ENCODE results near the gene ENTPD8.

DNA sequence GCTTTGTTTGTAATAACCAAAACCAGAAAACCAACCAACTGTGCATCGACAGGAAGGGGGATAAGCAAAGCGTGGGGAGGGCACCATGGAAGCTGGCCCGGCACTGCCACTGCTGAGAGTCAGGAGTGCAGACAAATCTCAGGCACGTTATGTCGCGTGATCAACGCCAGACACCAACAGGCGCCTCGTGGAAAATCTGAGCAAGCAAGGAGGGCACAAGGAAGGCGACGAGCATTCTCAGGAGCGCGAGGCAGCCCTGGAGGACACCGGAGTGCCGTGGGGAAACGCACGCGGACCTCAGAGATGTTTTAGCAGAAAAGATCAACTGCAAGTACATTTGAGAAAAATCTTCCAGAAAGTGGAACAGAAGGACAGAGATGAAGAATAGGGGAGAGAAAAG lies 33.1 kb upstream of the ENTPD8 start:
- TF ChIP-seq, protein P1, sequence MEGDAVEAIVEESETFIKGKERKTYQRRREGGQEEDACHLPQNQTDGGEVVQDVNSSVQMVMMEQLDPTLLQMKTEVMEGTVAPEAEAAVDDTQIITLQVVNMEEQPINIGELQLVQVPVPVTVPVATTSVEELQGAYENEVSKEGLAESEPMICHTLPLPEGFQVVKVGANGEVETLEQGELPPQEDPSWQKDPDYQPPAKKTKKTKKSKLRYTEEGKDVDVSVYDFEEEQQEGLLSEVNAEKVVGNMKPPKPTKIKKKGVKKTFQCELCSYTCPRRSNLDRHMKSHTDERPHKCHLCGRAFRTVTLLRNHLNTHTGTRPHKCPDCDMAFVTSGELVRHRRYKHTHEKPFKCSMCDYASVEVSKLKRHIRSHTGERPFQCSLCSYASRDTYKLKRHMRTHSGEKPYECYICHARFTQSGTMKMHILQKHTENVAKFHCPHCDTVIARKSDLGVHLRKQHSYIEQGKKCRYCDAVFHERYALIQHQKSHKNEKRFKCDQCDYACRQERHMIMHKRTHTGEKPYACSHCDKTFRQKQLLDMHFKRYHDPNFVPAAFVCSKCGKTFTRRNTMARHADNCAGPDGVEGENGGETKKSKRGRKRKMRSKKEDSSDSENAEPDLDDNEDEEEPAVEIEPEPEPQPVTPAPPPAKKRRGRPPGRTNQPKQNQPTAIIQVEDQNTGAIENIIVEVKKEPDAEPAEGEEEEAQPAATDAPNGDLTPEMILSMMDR (IDR thresholded peaks at IDR 0.05) = no peak
- TF ChIP-seq POLR2A (IDR thresholded peaks at IDR 0.05) = no peak
